GM19452 (cell line): ENCODE data around the gene GCC2.
"Not testable (repeated sequence)": the region's sequence is repeated elsewhere in the genome, so short reads cannot be mapped to it uniquely, and the experiment has no call there.

Experiments
- ATAC-seq: cut with Tn5 transposase; IDR thresholded peaks from one replicate; pipeline ENCODE4 v1.9.1; 2021; ENCODE audit not compliant: unreplicated experiment

The GCC2 gene

GRCh38 chr2:108448678-108449409 lies at the start of gene GCC2:
TSS of gene GCC2 (plus strand) at chr2:108449206. CDS start at chr2:108449275, 69 bp downstream.
- ATAC-seq, result peak; percentile 100

GRCh38 chr2:108399479-108399878 lies 49.5 kb upstream of the GCC2 start:
- no peak for ATAC-seq

- ATAC-seq, result no peak
Measured at GRCh38 chr2:108401800-108402199, 47.2 kb upstream of the GCC2 start.

DNA sequence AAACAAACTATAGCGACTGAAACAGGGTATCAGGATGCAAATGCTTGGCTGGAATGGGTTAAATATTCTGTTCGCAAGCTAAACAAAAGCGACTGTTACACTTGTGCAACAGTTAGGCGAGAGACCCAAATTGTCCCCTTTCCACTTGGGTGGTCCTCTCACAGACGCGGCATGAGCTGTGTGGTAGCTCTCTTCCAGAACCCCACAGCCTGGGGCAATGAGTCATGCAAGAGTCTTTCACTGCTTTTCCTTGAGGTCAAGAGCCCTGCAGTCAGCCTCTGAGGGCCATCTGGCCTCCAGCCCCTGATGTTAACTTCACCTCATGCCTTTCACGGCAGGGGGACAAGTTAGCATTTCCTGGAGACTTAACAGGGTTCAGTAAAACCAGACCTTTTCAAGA lies 45.5 kb upstream of the GCC2 start:
- ATAC-seq, result no peak

GRCh38 chr2:108404784-108405397 lies 44.1 kb upstream of the GCC2 start:
- no peak for ATAC-seq

DNA sequence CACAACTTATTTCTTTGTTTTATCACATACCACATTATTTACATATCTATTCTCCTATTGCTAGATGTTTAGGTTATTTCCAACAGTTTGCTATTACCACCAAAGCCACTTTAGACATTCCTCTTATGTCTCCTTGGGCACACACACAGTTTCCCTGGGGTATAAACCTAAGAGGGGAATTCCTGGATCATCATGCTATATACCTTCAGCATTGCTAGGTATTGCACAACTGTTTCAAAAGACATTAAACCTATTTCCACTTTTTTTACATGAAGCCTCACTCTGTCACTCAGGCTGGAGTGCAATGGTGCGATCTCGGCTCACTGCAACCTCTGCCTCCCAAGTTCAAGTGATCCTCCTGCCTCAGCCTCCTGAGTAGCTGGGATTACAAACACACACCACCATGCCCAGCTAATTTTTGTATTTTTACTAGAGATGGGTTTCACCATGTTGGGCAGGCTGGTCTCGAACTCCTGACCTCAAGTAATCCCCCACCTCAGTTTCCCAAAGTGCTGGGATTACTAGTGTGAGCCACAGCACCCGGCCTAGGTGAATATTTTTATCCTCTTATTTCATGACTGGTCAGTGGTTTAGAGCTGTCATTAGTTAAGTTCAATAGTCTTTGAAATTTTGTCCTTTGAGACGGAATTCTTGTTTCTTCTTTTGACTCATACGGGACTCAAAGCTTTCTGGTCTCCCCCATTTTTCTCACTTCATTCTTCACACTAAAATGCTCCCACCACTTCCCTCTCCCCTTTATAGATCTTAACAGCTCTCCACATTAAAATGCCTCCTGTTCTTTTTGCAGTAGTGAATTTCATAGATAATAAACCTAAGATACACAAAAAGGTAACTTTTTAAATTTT lies 40.9 kb upstream of the GCC2 start:
- no peak for ATAC-seq

DNA sequence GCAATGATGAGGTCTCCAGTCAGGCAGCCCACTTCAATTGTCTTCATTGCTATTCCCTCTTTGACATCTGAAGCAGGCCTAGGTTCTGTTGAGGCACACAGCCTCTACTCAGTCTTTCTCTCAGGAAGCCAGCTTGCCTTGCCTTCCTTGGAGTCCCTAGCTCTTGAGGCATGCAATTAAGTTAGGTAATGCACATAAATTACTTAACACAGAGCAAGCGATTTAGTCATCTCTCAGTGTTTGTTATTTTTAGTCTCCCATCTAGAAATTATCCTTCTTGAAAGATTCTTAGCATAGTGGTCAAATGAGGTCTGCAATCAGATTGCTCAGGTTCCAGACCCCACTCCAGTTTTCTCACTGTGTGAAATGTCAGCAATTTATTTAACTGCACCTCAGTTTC lies 39.2 kb upstream of the GCC2 start:
- no peak for ATAC-seq

DNA sequence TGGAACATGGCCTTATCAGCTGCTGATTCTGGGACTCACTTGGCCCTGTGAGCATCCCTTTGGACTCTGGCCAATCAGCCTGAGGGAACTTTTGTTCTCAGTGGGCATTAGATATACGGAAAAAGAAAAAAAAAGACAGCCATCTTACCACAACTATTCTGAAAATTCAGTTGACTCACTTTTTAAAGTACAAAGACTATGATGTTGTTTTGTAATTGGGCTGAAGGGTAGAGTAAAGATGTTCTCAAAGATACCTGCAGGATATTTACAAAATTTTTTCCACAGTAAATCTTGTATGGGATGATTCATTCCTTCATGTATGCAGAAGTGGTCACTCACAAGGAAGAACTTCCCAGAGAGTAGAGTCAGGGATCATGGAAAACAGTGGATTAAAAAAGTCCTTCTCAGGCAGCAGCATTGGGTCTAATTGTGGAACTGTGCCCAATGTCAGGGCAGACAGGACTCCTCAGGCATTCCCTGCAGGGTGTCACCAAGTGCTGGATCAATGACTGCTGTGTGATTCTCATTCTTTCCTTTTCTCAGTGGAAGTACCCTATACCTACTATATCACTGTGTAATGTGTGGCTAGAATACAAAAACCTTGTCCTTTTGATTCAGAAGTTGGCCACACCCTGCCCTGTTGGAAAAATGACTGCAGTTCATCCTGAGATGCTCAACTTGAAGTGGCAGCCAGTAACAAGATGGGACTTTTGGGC lies 35.9 kb upstream of the GCC2 start:
- no peak for ATAC-seq

GRCh38 chr2:108413711-108414095 lies 35.3 kb upstream of the GCC2 start:
- ATAC-seq, result no peak

DNA sequence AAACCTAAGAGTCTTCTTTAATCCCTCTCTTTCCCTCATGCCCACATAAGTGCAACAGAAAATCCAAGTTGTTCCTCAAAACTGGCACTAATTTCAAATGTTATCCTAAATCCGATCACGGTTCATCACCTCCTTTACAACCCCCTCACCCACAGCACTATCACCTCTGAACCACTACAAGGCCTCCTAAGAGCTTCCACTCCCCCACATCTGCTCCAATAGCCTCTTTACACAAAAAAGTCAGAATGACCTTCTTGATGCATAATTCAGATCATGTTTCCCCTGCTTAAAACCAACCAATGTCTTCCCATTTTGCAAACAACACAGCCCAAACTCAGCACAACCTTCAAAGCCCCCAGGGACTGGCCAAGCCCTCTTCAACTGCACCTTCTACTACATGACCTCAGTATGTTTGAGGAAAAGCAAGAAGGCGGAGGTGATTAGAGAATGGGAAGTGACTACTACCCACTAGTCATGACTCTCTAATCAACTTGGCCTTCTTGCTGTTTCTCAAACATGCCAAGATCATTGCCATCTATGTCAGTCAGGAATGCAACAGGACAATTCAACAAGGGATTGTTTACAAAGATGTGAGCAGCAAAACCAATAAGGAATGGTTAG lies 34.6 kb upstream of the GCC2 start:
- no peak for ATAC-seq

GRCh38 chr2:108414945-108415344 lies 34.1 kb upstream of the GCC2 start:
- ATAC-seq, result no peak

- no peak for ATAC-seq
Measured at GRCh38 chr2:108417254-108417653, 31.8 kb upstream of the GCC2 start.

- no peak for ATAC-seq
Measured at GRCh38 chr2:108418416-108418815, 30.6 kb upstream of the GCC2 start.

DNA sequence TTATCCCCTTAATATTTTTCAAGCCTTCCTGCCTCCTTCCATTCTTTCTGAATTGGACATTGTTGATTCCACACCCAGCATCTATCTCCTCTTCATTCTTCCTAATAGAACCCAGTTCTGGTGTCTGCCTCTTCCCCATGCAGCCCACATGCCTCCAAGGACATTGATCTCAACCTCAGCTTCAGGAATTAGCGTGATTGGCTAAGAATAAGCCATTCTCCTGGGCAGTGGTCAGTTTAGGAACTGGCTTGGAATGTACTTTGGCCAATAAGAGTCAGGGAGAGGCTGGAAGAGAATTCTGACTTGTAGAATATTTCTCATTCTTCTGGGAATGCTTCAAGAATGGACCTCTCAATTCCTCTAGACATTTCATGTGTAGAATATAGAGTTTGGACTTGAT lies 25.9 kb upstream of the GCC2 start:
- no peak for ATAC-seq

DNA sequence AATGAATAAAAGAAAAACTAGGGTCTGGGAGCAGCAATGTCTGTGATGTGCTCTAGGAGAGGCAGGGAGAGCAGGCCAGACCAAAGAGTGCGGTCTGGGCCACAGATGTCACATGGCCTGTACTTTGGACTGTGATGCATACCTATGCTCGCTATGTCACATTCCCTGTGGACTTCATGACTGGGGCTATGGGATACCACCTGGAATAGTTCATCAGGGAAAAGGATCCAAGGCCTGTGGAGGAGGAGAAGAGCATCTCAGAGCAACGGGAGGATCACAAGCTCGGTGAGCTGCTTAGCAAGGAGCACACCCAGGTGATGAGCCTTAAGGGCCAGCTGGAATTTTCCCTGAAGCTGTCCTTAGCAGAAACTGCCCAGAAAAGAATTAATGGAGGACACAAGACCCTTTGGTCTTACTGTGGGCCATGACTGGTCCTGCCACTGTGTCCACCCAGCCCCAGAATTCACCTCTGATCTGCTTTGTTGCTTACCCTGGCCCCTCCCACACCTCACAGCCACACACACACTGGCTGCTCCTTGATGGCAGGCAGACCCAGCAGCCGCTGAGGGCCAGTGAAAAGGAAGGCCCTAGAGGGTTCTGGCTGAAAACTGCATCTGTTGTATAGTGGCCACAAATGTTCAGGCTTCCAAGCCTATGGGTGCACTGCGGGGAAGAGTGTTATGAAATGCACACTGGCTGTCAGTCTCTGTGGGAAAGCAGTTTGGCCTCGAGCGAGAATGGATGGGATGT lies 25.3 kb upstream of the GCC2 start:
- ATAC-seq, result no peak

- ATAC-seq, result no peak
Measured at GRCh38 chr2:108428286-108429009, 20.6 kb upstream of the GCC2 start.

- not testable (repeated sequence) for ATAC-seq
Measured at GRCh38 chr2:108435578-108435977, 13.4 kb upstream of the GCC2 start.

- no peak for ATAC-seq
Measured at GRCh38 chr2:108436976-108437375, 12.0 kb upstream of the GCC2 start.

- no peak for ATAC-seq
Measured at GRCh38 chr2:108441712-108442111, 7.3 kb upstream of the GCC2 start.
